Neural crest cell (in vitro differentiated cells): ENCODE measurements around the gene C1orf105. TPM values are rescaled to one million over a fixed set of nuclear protein-coding genes. Genes with fewer than 3 reads are reported as not detected.

Experiments
- DNase-seq: peaks from one replicate; pipeline ENCODE4 v3.0.0; 2021; ENCODE audit warnings: low read depth, mixed read lengths, low spot score
- H3K27ac Mint-ChIP-seq: one replicate; pipeline ENCODE4 v1.8.0; 2021; ENCODE audit warnings: mild to moderate bottlenecking, mixed read lengths; ENCODE audit not compliant: unreplicated experiment
- H3K27me3 Mint-ChIP-seq: 2 replicates; pipeline ENCODE4 v1.8.0; 2021; ENCODE audit warnings: low read depth, mild to moderate bottlenecking, mixed read lengths
- H3K36me3 Mint-ChIP-seq: 2 replicates; pipeline ENCODE4 v1.8.0; 2021; ENCODE audit warnings: low read depth, mild to moderate bottlenecking, mixed read lengths
- H3K4me1 Mint-ChIP-seq: 2 replicates; pipeline ENCODE4 v1.8.0; 2021; ENCODE audit warnings: mixed read lengths
- H3K4me3 Mint-ChIP-seq: one replicate; pipeline ENCODE4 v1.8.0; 2021; ENCODE audit warnings: mild to moderate bottlenecking, mixed read lengths
- H3K9me3 Mint-ChIP-seq: 2 replicates; pipeline ENCODE4 v1.8.0; 2021; ENCODE audit warnings: mixed read lengths
- CTCF ChIP-seq: fragments of 200-600 bp; sonication (generic); conservative IDR thresholded peaks from 2 replicates; pipeline ENCODE4 v1.5.0; 2021; ENCODE audit warnings: antibody characterized with exemption, mild to moderate bottlenecking
- total RNA-seq: library from RNA; stranded (reverse); gene quantifications from 2 replicates; pipeline ENCODE4 v1.2.1, GENCODE V29; 2021

Gene C1orf105
- total RNA-seq, 1 donor from 2014 or later, result not detected

GRCh38 chr1:172456344-172456769 is 35.9 kb downstream of the C1orf105 start:
- no peaks in the 10 kb centered on the region for H3K9me3 Mint-ChIP-seq
- H3K4me3 Mint-ChIP-seq, result no peak overlapping the region

GRCh38 chr1:172457479-172458130 is 37.1 kb downstream of the C1orf105 start:
- no peaks in the 10 kb centered on the region for H3K27me3 Mint-ChIP-seq
- H3K27ac Mint-ChIP-seq, result no peak overlapping the region
- no peaks in the 10 kb centered on the region for H3K9me3 Mint-ChIP-seq
- no peak for TF ChIP-seq CTCF
- no peaks in the 10 kb centered on the region for H3K36me3 Mint-ChIP-seq
- no peak for DNase-seq
- H3K4me1 Mint-ChIP-seq, result peaks cover 27% of the 10 kb centered on the region
- no peak overlapping the region for H3K4me3 Mint-ChIP-seq

More at GRCh38 chr1:172456344-172456769, 35.9 kb downstream of the C1orf105 start:
- Mint-ChIP-seq H3K27me3 (no peaks in the 10 kb centered on the region), H3K36me3 (no peaks in the 10 kb centered on the region), H3K4me1 (peaks cover 26% of the 10 kb centered on the region), H3K27ac (no peak overlapping the region)
- no peak for DNase-seq
- TF ChIP-seq CTCF, result no peak

- H3K4me1 Mint-ChIP-seq, result peaks cover 24% of the 10 kb centered on the region
- no peak for TF ChIP-seq CTCF
- H3K9me3 Mint-ChIP-seq, result no peaks in the 10 kb centered on the region
- H3K4me3 Mint-ChIP-seq, result no peak overlapping the region
- no peak overlapping the region for H3K27ac Mint-ChIP-seq
- no peak for DNase-seq
- H3K36me3 Mint-ChIP-seq, result no peaks in the 10 kb centered on the region
- H3K27me3 Mint-ChIP-seq, result no peaks in the 10 kb centered on the region
These were observed 39.7 kb downstream of the C1orf105 start for GRCh38 chr1:172460177-172460576.

- Mint-ChIP-seq H3K4me1 (peaks cover 24% of the 10 kb centered on the region), H3K9me3 (no peaks in the 10 kb centered on the region), H3K4me3 (peak overlapping the region; percentile 27), H3K36me3 (no peaks in the 10 kb centered on the region), H3K27ac (peak overlapping the region; percentile 96), H3K27me3 (no peaks in the 10 kb centered on the region)
- no peak for TF ChIP-seq CTCF
- no peak for DNase-seq
These were observed 40.4 kb downstream of the C1orf105 start for GRCh38 chr1:172460887-172461315.

- DNase-seq, result no peak
- no peaks in the 10 kb centered on the region for H3K36me3 Mint-ChIP-seq
- H3K27me3 Mint-ChIP-seq, result no peaks in the 10 kb centered on the region
- H3K9me3 Mint-ChIP-seq, result no peaks in the 10 kb centered on the region
- peaks cover 14% of the 10 kb centered on the region for H3K4me1 Mint-ChIP-seq
- no peak overlapping the region for H3K27ac Mint-ChIP-seq
- no peak for TF ChIP-seq CTCF
- no peak overlapping the region for H3K4me3 Mint-ChIP-seq
These were observed 45.1 kb downstream of the C1orf105 start for GRCh38 chr1:172465617-172466016.
